ENCODE measurements around the gene AGRP. TPM values are rescaled to one million over a fixed set of nuclear protein-coding genes. Genes with fewer than 3 reads are reported as not detected.

The AGRP gene
- total and polyA plus RNA-seq, 4 donors = 0.18 to 0.50 TPM; not detected in 2

DNA sequence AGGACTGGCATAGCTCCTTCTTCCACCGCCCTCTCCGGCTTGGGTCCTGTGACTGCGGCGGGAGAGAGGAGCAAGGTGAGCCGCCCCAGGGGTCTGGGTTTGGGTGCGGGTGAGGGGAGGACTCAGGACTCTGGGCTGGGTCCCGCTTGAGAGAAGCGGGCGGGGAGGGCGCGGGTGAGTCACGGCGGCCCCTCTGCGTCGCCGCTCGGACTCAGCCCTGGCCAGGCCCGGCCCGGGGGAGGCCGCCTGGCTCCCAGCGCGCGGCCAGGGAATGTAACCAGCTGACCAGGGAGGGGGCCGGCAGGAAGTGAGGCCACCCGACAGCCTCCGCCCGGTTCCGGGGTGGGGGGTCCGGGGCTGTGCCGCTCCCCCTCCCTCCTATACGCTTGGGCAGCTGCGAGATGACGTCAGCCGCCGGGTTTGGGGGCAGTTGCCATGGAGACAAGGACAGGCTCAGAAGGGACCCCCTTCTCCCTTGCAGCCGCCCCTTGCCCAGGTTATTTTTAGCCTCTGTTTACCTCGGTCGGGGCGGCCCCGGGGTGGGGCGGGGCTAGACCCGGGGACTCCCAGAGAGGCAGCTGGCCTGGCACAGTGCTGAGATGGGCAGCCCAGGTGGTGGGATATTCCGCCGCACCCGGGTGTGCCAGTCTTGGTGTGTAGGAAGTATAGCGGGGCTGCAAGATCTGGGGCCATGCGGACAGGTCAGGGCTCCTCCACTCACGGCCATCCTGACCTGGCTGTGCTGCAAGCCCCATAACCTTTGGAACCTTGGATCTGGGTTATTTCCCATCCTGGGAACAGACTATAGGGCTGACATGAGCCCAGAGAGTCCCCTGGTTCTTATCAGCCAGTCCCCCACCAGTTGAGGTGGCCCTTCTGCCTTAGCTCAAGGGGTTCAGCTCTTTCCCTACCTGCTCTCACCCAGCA, 46.9 kb upstream of the AGRP start:
- Histone ChIP-seq H3K9ac (ENCODE audit: low read depth in 1 of 2, low read length in 2 of 2) (peak overlapping the region; percentile 61 to 64), H3K27me3 (ENCODE audit: control insufficient read depth in 4 of 4, insufficient read depth in 4 of 4, low read length in 3 of 4) (no peaks in the 10 kb centered on the region), H3K36me3 (ENCODE audit: control insufficient read depth in 4 of 4, insufficient read depth in 3 of 4, low read depth in 1 of 4, low read length in 3 of 4) (no peaks in the 10 kb centered on the region), H3K27ac (ENCODE audit: low read depth in 1 of 2, low read length in 2 of 2) (peak overlapping the region; percentile 66 to 87), H3K4me3 (ENCODE audit: low read depth in 1 of 3, low read length in 3 of 3) (peak overlapping the region; percentile 69 to 83 (median 71)), H3K4me1 (ENCODE audit: control insufficient read depth in 4 of 4, insufficient read depth in 4 of 4, low read length in 3 of 4) (peaks cover 8 to 41% (median 33%) of the 10 kb centered on the region in 4 donors), H3K9me3 (ENCODE audit: control insufficient read depth in 4 of 4, low read length in 3 of 4) (no peaks in the 10 kb centered on the region)
- TF ChIP-seq, protein P1, sequence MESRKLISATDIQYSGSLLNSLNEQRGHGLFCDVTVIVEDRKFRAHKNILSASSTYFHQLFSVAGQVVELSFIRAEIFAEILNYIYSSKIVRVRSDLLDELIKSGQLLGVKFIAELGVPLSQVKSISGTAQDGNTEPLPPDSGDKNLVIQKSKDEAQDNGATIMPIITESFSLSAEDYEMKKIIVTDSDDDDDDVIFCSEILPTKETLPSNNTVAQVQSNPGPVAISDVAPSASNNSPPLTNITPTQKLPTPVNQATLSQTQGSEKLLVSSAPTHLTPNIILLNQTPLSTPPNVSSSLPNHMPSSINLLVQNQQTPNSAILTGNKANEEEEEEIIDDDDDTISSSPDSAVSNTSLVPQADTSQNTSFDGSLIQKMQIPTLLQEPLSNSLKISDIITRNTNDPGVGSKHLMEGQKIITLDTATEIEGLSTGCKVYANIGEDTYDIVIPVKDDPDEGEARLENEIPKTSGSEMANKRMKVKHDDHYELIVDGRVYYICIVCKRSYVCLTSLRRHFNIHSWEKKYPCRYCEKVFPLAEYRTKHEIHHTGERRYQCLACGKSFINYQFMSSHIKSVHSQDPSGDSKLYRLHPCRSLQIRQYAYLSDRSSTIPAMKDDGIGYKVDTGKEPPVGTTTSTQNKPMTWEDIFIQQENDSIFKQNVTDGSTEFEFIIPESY (IDR thresholded peaks at IDR 0.05) = no peak
- TF ChIP-seq SP1 (IDR thresholded peaks at IDR 0.05) = peak; percentile 68
- TF ChIP-seq EGR1 (IDR thresholded peaks at IDR 0.05; ENCODE audit: low read depth in 2 of 2) = no peak
- TF ChIP-seq JUND (IDR thresholded peaks at IDR 0.05) = no peak
- peak; percentile 60 to 74 for TF ChIP-seq HNF4A (conservative IDR thresholded peaks at IDR 0.05)
- no peak for TF ChIP-seq REST (IDR thresholded peaks at IDR 0.05)
- TF ChIP-seq, protein P2, sequence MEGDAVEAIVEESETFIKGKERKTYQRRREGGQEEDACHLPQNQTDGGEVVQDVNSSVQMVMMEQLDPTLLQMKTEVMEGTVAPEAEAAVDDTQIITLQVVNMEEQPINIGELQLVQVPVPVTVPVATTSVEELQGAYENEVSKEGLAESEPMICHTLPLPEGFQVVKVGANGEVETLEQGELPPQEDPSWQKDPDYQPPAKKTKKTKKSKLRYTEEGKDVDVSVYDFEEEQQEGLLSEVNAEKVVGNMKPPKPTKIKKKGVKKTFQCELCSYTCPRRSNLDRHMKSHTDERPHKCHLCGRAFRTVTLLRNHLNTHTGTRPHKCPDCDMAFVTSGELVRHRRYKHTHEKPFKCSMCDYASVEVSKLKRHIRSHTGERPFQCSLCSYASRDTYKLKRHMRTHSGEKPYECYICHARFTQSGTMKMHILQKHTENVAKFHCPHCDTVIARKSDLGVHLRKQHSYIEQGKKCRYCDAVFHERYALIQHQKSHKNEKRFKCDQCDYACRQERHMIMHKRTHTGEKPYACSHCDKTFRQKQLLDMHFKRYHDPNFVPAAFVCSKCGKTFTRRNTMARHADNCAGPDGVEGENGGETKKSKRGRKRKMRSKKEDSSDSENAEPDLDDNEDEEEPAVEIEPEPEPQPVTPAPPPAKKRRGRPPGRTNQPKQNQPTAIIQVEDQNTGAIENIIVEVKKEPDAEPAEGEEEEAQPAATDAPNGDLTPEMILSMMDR (IDR thresholded peaks at IDR 0.05; ENCODE audit: low read depth, low read length, missing input control) = no peak
- peak; percentile 9 for TF ChIP-seq HNF4G (IDR thresholded peaks at IDR 0.05)
- TF ChIP-seq, protein P3, sequence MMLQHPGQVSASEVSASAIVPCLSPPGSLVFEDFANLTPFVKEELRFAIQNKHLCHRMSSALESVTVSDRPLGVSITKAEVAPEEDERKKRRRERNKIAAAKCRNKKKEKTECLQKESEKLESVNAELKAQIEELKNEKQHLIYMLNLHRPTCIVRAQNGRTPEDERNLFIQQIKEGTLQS (IDR thresholded peaks at IDR 0.05) = no peak
- peak in 1 of 2 donors; percentile 71 for TF ChIP-seq GABPA (IDR thresholded peaks at IDR 0.05 in 1 of 2, conservative IDR thresholded peaks at IDR 0.05 in 1 of 2)
- TF ChIP-seq RXRA (IDR thresholded peaks at IDR 0.05) = peak in 1 of 2 donors; percentile 26
- DNase-seq (ENCODE audit: low spot score) = peak; percentile 56
- WGBS = 4% methylated on average over 48 of the region's 48 CpGs

DNA sequence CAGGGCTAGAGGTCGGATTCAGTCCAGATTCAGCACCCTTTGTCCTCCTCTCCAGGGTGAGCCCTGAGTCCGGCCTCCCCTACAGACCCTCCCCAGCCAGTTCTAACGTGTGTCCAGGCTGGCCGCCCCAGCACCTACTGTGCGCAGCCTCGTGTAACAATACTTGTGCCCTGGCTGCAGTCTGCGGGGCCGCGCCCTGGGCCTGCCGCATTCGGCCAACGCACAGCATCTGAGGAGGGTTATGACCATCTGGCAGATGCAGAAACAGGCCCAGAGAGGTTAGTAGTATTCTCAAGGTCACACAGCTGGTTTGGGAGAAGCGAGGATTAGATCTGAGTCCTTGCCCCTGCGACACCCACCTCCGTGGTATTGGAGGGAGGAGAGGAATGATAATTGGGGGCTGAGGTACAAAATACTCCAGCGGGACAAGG, 46.2 kb upstream of the AGRP start:
- TF ChIP-seq, protein P3 (IDR thresholded peaks at IDR 0.05) = no peak
- TF ChIP-seq, protein P1 (IDR thresholded peaks at IDR 0.05) = no peak
- no peak for TF ChIP-seq FOXA2 (IDR thresholded peaks at IDR 0.05)
- no peak for TF ChIP-seq RXRA (IDR thresholded peaks at IDR 0.05)
- no peak for TF ChIP-seq SP1 (IDR thresholded peaks at IDR 0.05)
- no peak for TF ChIP-seq HNF4A (conservative IDR thresholded peaks at IDR 0.05)
- no peak for TF ChIP-seq GABPA (IDR thresholded peaks at IDR 0.05 in 1 of 2, conservative IDR thresholded peaks at IDR 0.05 in 1 of 2)
- Histone ChIP-seq H3K4me1 (ENCODE audit: control insufficient read depth in 4 of 4, insufficient read depth in 4 of 4, low read length in 3 of 4) (peaks cover 8 to 44% (median 34%) of the 10 kb centered on the region in 4 donors), H3K27ac (ENCODE audit: low read depth in 1 of 2, low read length in 2 of 2) (peak overlapping the region; percentile 66 to 87), H3K36me3 (ENCODE audit: control insufficient read depth in 4 of 4, insufficient read depth in 3 of 4, low read depth in 1 of 4, low read length in 3 of 4) (no peaks in the 10 kb centered on the region), H3K27me3 (ENCODE audit: control insufficient read depth in 4 of 4, insufficient read depth in 4 of 4, low read length in 3 of 4) (no peaks in the 10 kb centered on the region), H3K4me3 (ENCODE audit: low read depth in 1 of 3, low read length in 3 of 3) (peak overlapping the region; percentile 69 to 83 (median 71)), H3K9me3 (ENCODE audit: control insufficient read depth in 4 of 4, low read length in 3 of 4) (no peaks in the 10 kb centered on the region), H3K9ac (ENCODE audit: low read depth in 1 of 2, low read length in 2 of 2) (peak overlapping the region; percentile 61 to 64)
- WGBS = 5% methylated on average over 16 of the region's 16 CpGs
- DNase-seq (ENCODE audit: low spot score) = no peak
